Gastroesophageal sphincter (tissue), 3 donors: ENCODE data around the gene RNF19B.

Source experiments
- CTCF ChIP-seq, 4 experiments: fragments of 200-600 bp in 2 of 4; fragments of 450-650 bp in 2 of 4; sonication (generic) in 1 of 4; IDR thresholded peaks; one replicate each; pipeline ENCODE4 v1.5.1; 2017 to 2019; ENCODE audit warnings: antibody characterized with exemption in 4 of 4, mild to moderate bottlenecking in 2 of 4, moderate library complexity in 2 of 4
- EP300 ChIP-seq: sonication (generic); formaldehyde crosslinking; IDR thresholded peaks from one replicate; pipeline ENCODE4 v1.6.1; 2017; ENCODE audit warnings: antibody characterized with exemption, mild to moderate bottlenecking
- POLR2A ChIP-seq, 2 donors: fragments of 450-650 bp; IDR thresholded peaks; one replicate each; pipeline ENCODE4 v1.6.1; 2017; ENCODE audit warnings: antibody characterized with exemption in 2 of 2, mild to moderate bottlenecking in 2 of 2, moderate library complexity in 1 of 2
- POLR2AphosphoS5 ChIP-seq: sonication (generic); formaldehyde crosslinking; IDR thresholded peaks from one replicate; pipeline ENCODE4 v1.6.1; 2017; ENCODE audit warnings: antibody characterized with exemption

- TF ChIP-seq POLR2A (IDR thresholded peaks at IDR 0.05) (no peak), CTCF (IDR thresholded peaks at IDR 0.05) (no peak), EP300 (no peak), POLR2AphosphoS5 (no peak)
These were observed 68.2 kb downstream of the RNF19B start for GRCh38 chr1:32896451-32896850.
